ENCODE measurements around the gene CD248. TPM values are rescaled to one million over a fixed set of nuclear protein-coding genes. Genes with fewer than 3 reads are reported as not detected.

Gene CD248
- total RNA-seq, 2 donors from 2014 or later: 0.33 to 0.40 TPM

- Histone ChIP-seq H3K27ac (ENCODE audit: low read depth, low read length) (no peak overlapping the region), H3K9ac (ENCODE audit: extremely low read depth, low read length, poor library complexity, severe bottlenecking) (no peak overlapping the region), H3K4me1 (ENCODE audit: control insufficient read depth, insufficient read depth, low read length) (peaks cover 12% of the 10 kb centered on the region), H3K36me3 (ENCODE audit: control insufficient read depth, insufficient read depth, low read length) (peaks cover 36% of the 10 kb centered on the region), H3K9me3 (ENCODE audit: control insufficient read depth, low read length) (no peaks in the 10 kb centered on the region), H3K27me3 (ENCODE audit: control insufficient read depth, insufficient read depth, low read length, poor library complexity, severe bottlenecking) (no peaks in the 10 kb centered on the region), H3K4me3 (ENCODE audit: low read length) (no peak overlapping the region)
- DNase-seq: no peak
- no peaks in the 10 kb centered on the region for H3K27me3 Mint-ChIP-seq (ENCODE audit: insufficient read depth)
- TF ChIP-seq CTCF (conservative IDR thresholded peaks at IDR 0.05): no peak
- peaks cover 23% of the 10 kb centered on the region for H3K4me1 Mint-ChIP-seq
- no peak overlapping the region for H3K27ac Mint-ChIP-seq
- 95% methylated on average over 20 of the region's 21 CpGs; no CpG with 5 or more reads in 1 of the 2 experiments for WGBS, 2 experiments (ENCODE audit: insufficient coverage in 1 of 2, insufficient read length in 1 of 2)
- H3K4me3 Mint-ChIP-seq: no peak overlapping the region
- H3K36me3 Mint-ChIP-seq (ENCODE audit: low read depth): peaks cover 23% of the 10 kb centered on the region
- no peaks in the 10 kb centered on the region for H3K9me3 Mint-ChIP-seq
Observed at GRCh38 chr11:66341502-66342126, 24.8 kb upstream of the CD248 start.

GRCh38 chr11:66340596-66341501 is 24.0 kb upstream of the CD248 start:
- Histone ChIP-seq H3K9me3 (ENCODE audit: control insufficient read depth, low read length) (no peaks in the 10 kb centered on the region), H3K27me3 (ENCODE audit: control insufficient read depth, insufficient read depth, low read length, poor library complexity, severe bottlenecking) (no peaks in the 10 kb centered on the region), H3K4me3 (ENCODE audit: low read length) (no peak overlapping the region), H3K36me3 (ENCODE audit: control insufficient read depth, insufficient read depth, low read length) (peaks cover 36% of the 10 kb centered on the region), H3K4me1 (ENCODE audit: control insufficient read depth, insufficient read depth, low read length) (peaks cover 18% of the 10 kb centered on the region), H3K27ac (ENCODE audit: low read depth, low read length) (no peak overlapping the region), H3K9ac (ENCODE audit: extremely low read depth, low read length, poor library complexity, severe bottlenecking) (no peak overlapping the region)
- DNase-seq: no peak
- H3K4me1 Mint-ChIP-seq: peaks cover 26% of the 10 kb centered on the region
- no peak for TF ChIP-seq CTCF (conservative IDR thresholded peaks at IDR 0.05)
- peaks cover 23% of the 10 kb centered on the region for H3K36me3 Mint-ChIP-seq (ENCODE audit: low read depth)
- H3K27ac Mint-ChIP-seq: no peak overlapping the region
- no peaks in the 10 kb centered on the region for H3K9me3 Mint-ChIP-seq
- no peak overlapping the region for H3K4me3 Mint-ChIP-seq
- H3K27me3 Mint-ChIP-seq (ENCODE audit: insufficient read depth): peaks cover 3% of the 10 kb centered on the region
- 92 to 94% methylated on average over 22 to 28 of the region's 28 CpGs for WGBS, 2 experiments (ENCODE audit: insufficient coverage in 1 of 2, insufficient read length in 1 of 2)

GRCh38 chr11:66339686-66340483 is 23.0 kb upstream of the CD248 start:
- H3K9me3 ChIP-seq (ENCODE audit: control insufficient read depth, low read length): no peaks in the 10 kb centered on the region
- H3K4me3 ChIP-seq (ENCODE audit: low read length): no peak overlapping the region
- peaks cover 36% of the 10 kb centered on the region for H3K36me3 ChIP-seq (ENCODE audit: control insufficient read depth, insufficient read depth, low read length)
- H3K9ac ChIP-seq (ENCODE audit: extremely low read depth, low read length, poor library complexity, severe bottlenecking): no peak overlapping the region
- no peak overlapping the region for H3K4me3 Mint-ChIP-seq
- H3K27me3 Mint-ChIP-seq (ENCODE audit: insufficient read depth): peaks cover 6% of the 10 kb centered on the region
- H3K4me1 ChIP-seq (ENCODE audit: control insufficient read depth, insufficient read depth, low read length): peaks cover 11% of the 10 kb centered on the region
- WGBS, 2 experiments (ENCODE audit: insufficient coverage in 1 of 2, insufficient read length in 1 of 2): 79 to 89% methylated on average over 12 to 14 of the region's 14 CpGs
- no peaks in the 10 kb centered on the region for H3K27me3 ChIP-seq (ENCODE audit: control insufficient read depth, insufficient read depth, low read length, poor library complexity, severe bottlenecking)
- no peak overlapping the region for H3K27ac Mint-ChIP-seq
- H3K36me3 Mint-ChIP-seq (ENCODE audit: low read depth): peaks cover 23% of the 10 kb centered on the region
- TF ChIP-seq CTCF (conservative IDR thresholded peaks at IDR 0.05): no peak
- no peak overlapping the region for H3K27ac ChIP-seq (ENCODE audit: low read depth, low read length)
- peaks cover 21% of the 10 kb centered on the region for H3K4me1 Mint-ChIP-seq
- DNase-seq: no peak
- H3K9me3 Mint-ChIP-seq: no peaks in the 10 kb centered on the region

Measured in endodermal cell (in vitro differentiated cells).